Esophagus squamous epithelium (tissue), 4 donors: ENCODE results near the gene KIF13A.

Source experiments
- POLR2A ChIP-seq, 4 donors: fragments of 450-650 bp; IDR thresholded peaks; one replicate each; pipeline ENCODE4 v1.6.1; 2017; ENCODE audit warnings: antibody characterized with exemption in 4 of 4, mild to moderate bottlenecking in 4 of 4, moderate library complexity in 3 of 4
- TF ChIP-seq, protein P1 (sequence below), 6 experiments: fragments of 450-650 bp in 4 of 6; fragments of 200-600 bp in 2 of 6; sonication (generic) in 2 of 6; IDR thresholded peaks; one replicate each; pipeline ENCODE4 v1.5.1; 2016 to 2019; ENCODE audit warnings: antibody characterized with exemption in 6 of 6, mild to moderate bottlenecking in 4 of 6, moderate library complexity in 4 of 6

DNA sequence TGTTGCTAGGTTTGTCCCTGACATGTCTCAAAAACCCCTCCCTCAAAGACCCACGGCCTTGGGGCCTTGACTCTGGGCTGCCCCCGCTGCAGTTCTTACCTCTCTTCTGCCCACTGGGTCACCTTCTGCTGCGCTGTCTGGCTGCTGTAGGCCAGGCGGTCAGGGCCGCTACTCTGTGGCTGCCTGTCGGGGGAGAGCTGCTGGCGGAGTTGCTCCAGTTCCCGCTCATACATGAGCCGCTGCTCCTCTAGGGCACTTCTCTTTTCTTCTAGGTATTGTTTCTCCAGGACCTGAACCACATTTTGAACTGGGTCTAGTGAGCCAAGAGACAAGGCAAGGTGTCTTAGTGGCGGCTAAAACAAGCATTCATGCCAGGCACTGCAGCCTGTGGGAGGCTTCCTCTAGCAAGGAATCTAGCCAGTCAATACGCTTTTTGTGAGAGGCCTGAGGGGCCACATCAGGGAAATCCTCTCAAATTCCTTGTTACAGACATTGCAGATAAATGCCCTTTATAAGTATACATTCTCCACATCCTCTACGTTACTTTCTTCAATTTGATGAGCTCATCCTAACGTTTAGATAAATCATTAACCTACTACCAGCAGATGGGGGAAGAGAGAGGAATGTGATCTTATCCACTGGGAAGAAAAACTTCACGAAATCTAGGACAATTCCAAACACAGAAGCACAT, 170.4 kb downstream of the KIF13A start:
- TF ChIP-seq, protein P1, sequence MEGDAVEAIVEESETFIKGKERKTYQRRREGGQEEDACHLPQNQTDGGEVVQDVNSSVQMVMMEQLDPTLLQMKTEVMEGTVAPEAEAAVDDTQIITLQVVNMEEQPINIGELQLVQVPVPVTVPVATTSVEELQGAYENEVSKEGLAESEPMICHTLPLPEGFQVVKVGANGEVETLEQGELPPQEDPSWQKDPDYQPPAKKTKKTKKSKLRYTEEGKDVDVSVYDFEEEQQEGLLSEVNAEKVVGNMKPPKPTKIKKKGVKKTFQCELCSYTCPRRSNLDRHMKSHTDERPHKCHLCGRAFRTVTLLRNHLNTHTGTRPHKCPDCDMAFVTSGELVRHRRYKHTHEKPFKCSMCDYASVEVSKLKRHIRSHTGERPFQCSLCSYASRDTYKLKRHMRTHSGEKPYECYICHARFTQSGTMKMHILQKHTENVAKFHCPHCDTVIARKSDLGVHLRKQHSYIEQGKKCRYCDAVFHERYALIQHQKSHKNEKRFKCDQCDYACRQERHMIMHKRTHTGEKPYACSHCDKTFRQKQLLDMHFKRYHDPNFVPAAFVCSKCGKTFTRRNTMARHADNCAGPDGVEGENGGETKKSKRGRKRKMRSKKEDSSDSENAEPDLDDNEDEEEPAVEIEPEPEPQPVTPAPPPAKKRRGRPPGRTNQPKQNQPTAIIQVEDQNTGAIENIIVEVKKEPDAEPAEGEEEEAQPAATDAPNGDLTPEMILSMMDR (IDR thresholded peaks at IDR 0.05) = no peak
- no peak for TF ChIP-seq POLR2A (IDR thresholded peaks at IDR 0.05)
